Measurements from ENCODE around the gene KRT83. TPM values are rescaled to one million over a fixed set of nuclear protein-coding genes. Genes with fewer than 3 reads are reported as not detected.

Gene KRT83
- total and polyA plus RNA-seq, 10 of the 15 experiments (the other 5 are each of a cell fraction or from before 2014, with no cell fraction given) = not detected

GRCh38 chr12:52268212-52268611 lies 53.0 kb downstream of the KRT83 start:
- no TSS peak for BruUV-seq (replicated peaks)
- CTCF ChIA-PET = interaction anchor here (2.2 to 2.9 kb wide), 2 partner anchors 11 to 111 kb away, joined by 5 to 15 read pairs; no protein-coding TSS in a partner anchor
- intact Hi-C loops (cut with micrococcal nuclease; ENCODE audit: unreplicated experiment) = no loop called here
- H3K27ac ChIP-seq (ENCODE audit: control insufficient read depth, insufficient read depth) = no peak overlapping the region
- H2AFZ ChIP-seq (ENCODE audit: control insufficient read depth, low read depth, low read length) = no peak overlapping the region
- TF ChIP-seq CEBPZ (IDR thresholded peaks at IDR 0.05; ENCODE audit: low read depth, low read length) (no peak), MYB (IDR thresholded peaks at IDR 0.05; ENCODE audit: borderline replicate concordance, low read depth, low read length) (no peak), PAX8 (IDR thresholded peaks at IDR 0.05) (no peak), ZNF384 (IDR thresholded peaks at IDR 0.05; ENCODE audit: borderline replicate concordance, low read depth, low read length) (no peak), ZNF24 (IDR thresholded peaks at IDR 0.05) (no peak), NRF1 (conservative IDR thresholded peaks at IDR 0.05; ENCODE audit: low read depth, low read length) (no peak), ZZZ3 (IDR thresholded peaks at IDR 0.05; ENCODE audit: control insufficient read depth, insufficient read length, low read depth) (no peak), STAT3 (IDR thresholded peaks at IDR 0.05; ENCODE audit: low read depth, low read length) (no peak), ETV6 (conservative IDR thresholded peaks at IDR 0.05 in 1 of 2, IDR thresholded peaks at IDR 0.05 in 1 of 2; ENCODE audit: borderline replicate concordance in 1 of 2, low read depth in 1 of 2) (no peak)
- no peak for FAIRE-seq
- no peaks in the 10 kb centered on the region for H4K20me1 ChIP-seq (ENCODE audit: control insufficient read depth, insufficient read depth)
- no peak overlapping the region for H3K4me2 ChIP-seq (ENCODE audit: control insufficient read depth, insufficient read depth)
- RAD21 ChIA-PET (ENCODE audit: unreplicated experiment) = no interaction called here
- POLR2A ChIA-PET = no interaction called here
- H3K9ac ChIP-seq (ENCODE audit: control insufficient read depth, insufficient read depth, low read length) = no peak overlapping the region
- no peaks in the 10 kb centered on the region for H3K4me1 ChIP-seq (ENCODE audit: control insufficient read depth, insufficient read depth, low read length)
- DNase-seq (ENCODE audit: low read depth, low spot score) = no peak
- no peak overlapping the region for H3K4me3 ChIP-seq
- H3K79me2 ChIP-seq (ENCODE audit: control insufficient read depth, insufficient read depth, low read length) = no peaks in the 10 kb centered on the region
- H3K9me3 ChIP-seq (replicated peaks; ENCODE audit: control insufficient read depth, insufficient read depth, low read length) = no peaks in the 10 kb centered on the region; the same call in 2 of the 3 replicates
- ATAC-seq = no peak
- H3K36me3 ChIP-seq (ENCODE audit: control insufficient read depth in 2 of 2, insufficient read depth in 2 of 2, low read length in 1 of 2) = no peaks in the 10 kb centered on the region
- in situ Hi-C loops (cut with MboI) = no loop called here
- SMC1A ChIA-PET (ENCODE audit: uncharacterized antibody, unreplicated experiment) = interaction anchor here (1.2 kb wide), 1 partner anchor 17 kb away, joined by 4 read pairs; no protein-coding TSS in a partner anchor
- peaks cover 0 to 2% of the 10 kb centered on the region in 2 experiments; a peak in 1 of 4 replicates for H3K27me3 ChIP-seq (replicated peaks in 1 of 2; ENCODE audit: control insufficient read depth in 2 of 2, insufficient read depth in 2 of 2, low read length in 1 of 2)
- 18% methylated on average over 2 of the region's 2 CpGs for WGBS (ENCODE audit: insufficient coverage, insufficient replicate concordance, low lambda C conversion rate, missing lambda C conversion rate)

All from GM12878 (cell line).